Neural progenitor cell (in vitro differentiated cells): ENCODE results near the gene FNIP2.

Source experiments
- EZH2 ChIP-seq: fragments of 200-600 bp; sonication (generic); IDR thresholded peaks from 2 replicates; pipeline ENCODE4 v1.6.1; 2017; ENCODE audit warnings: antibody characterized with exemption, mild to moderate bottlenecking, moderate library complexity
- EZH2phosphoT487 ChIP-seq: fragments of 200-600 bp; sonication (generic); IDR thresholded peaks from 2 replicates; pipeline ENCODE4 v1.6.1; 2017; ENCODE audit warnings: antibody characterized with exemption
- TF ChIP-seq, protein P1 (sequence below): fragments of 200-600 bp; sonication (generic); IDR thresholded peaks from 2 replicates; pipeline ENCODE4 v1.5.1; 2017; ENCODE audit warnings: antibody characterized with exemption, mild to moderate bottlenecking

DNA sequence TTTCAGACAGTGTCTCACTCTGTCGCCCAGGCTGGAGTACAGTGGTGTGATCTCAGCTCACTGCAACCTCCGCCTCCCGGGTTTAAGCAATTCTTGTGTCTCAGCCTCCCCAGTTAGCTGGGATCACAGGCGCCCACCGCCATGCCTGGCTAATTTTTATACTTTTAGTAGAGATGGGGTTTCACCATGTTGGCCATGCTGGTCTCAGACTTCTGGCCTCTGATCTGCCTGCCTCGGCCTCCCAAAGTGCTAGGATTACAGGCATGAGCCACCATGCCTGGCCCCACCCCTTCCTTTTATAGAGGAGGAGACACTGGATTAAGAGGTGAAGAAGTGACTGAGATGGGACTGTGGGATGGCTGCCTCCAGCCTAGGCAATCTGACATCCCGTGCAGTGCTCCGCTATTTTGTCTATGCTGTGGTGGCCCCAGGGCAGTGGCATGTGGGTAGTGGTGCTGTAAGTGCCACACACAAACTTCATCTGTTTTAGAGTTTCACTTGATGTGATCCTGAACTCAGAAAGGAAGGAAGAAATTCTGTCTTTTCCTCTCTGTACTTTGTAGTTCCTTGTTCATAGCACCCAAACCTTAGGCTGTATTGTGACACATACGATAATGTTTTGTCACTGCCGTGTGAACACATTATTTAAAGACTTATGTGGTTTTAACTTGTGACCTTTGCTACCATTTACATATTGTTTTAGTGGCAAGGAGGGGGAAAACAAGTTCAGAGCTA, 48.9 kb downstream of the FNIP2 start:
- TF ChIP-seq, protein P1, sequence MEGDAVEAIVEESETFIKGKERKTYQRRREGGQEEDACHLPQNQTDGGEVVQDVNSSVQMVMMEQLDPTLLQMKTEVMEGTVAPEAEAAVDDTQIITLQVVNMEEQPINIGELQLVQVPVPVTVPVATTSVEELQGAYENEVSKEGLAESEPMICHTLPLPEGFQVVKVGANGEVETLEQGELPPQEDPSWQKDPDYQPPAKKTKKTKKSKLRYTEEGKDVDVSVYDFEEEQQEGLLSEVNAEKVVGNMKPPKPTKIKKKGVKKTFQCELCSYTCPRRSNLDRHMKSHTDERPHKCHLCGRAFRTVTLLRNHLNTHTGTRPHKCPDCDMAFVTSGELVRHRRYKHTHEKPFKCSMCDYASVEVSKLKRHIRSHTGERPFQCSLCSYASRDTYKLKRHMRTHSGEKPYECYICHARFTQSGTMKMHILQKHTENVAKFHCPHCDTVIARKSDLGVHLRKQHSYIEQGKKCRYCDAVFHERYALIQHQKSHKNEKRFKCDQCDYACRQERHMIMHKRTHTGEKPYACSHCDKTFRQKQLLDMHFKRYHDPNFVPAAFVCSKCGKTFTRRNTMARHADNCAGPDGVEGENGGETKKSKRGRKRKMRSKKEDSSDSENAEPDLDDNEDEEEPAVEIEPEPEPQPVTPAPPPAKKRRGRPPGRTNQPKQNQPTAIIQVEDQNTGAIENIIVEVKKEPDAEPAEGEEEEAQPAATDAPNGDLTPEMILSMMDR, result no peak
- TF ChIP-seq EZH2phosphoT487 (no peak), EZH2 (no peak)
